ENCODE measurements around the gene PRAMEF1.
"Not testable (repeated sequence)": the region's sequence is repeated elsewhere in the genome, so short reads cannot be mapped to it uniquely, and the experiment has no call there.

PRAMEF1 gene

DNA sequence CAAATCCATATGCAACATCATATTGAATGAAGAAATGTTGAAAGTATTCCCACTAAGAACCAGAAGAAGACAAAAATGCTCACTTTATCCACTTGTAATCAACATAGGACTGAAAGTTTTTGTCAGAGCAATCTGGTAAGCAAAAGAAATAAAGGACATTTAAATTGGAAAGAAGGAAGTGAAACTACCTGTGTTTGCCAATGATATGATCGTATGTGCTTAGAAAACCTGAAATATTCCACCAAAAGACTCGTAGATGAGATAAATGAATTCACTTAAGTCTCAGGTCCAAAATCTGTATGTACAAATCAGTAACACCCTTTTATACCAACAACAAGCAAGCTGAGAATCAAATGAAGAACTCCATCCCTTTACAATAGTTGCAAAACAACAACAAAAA, 8.5 kb downstream of the PRAMEF1 start:
- no peak overlapping the region for H3K4me3 ChIP-seq (ENCODE audit: low read depth, low read length)
- TF ChIP-seq, protein P1, sequence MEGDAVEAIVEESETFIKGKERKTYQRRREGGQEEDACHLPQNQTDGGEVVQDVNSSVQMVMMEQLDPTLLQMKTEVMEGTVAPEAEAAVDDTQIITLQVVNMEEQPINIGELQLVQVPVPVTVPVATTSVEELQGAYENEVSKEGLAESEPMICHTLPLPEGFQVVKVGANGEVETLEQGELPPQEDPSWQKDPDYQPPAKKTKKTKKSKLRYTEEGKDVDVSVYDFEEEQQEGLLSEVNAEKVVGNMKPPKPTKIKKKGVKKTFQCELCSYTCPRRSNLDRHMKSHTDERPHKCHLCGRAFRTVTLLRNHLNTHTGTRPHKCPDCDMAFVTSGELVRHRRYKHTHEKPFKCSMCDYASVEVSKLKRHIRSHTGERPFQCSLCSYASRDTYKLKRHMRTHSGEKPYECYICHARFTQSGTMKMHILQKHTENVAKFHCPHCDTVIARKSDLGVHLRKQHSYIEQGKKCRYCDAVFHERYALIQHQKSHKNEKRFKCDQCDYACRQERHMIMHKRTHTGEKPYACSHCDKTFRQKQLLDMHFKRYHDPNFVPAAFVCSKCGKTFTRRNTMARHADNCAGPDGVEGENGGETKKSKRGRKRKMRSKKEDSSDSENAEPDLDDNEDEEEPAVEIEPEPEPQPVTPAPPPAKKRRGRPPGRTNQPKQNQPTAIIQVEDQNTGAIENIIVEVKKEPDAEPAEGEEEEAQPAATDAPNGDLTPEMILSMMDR (IDR thresholded peaks at IDR 0.05; ENCODE audit: insufficient read depth, low read depth, low read length, missing control alignments), result no peak
- DNase-seq (ENCODE audit: low read depth), result no peak

DNA sequence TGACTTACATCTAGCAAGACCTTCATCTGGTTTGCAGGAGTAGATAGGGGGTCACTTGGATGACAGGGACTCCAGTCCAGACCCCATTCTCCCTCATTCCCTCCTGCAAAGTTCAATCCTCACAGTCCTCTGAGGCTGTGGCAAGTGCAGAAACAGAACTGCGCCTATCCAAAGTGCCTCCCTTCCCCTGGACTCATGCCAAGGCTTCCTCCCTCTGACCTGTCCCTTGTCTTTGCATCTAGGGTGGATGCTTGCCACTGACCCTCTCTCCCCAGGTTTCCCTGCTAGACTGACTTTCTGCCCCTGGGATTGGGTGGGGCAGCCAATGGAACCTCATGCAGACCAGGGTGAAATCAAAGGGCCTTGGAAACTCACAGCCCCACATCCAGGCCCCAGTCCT, 18.7 kb downstream of the PRAMEF1 start:
- TF ChIP-seq, protein P1 (IDR thresholded peaks at IDR 0.05; ENCODE audit: insufficient read depth, low read depth, low read length, missing control alignments), result no peak
- no peak for DNase-seq (ENCODE audit: low read depth)

DNA sequence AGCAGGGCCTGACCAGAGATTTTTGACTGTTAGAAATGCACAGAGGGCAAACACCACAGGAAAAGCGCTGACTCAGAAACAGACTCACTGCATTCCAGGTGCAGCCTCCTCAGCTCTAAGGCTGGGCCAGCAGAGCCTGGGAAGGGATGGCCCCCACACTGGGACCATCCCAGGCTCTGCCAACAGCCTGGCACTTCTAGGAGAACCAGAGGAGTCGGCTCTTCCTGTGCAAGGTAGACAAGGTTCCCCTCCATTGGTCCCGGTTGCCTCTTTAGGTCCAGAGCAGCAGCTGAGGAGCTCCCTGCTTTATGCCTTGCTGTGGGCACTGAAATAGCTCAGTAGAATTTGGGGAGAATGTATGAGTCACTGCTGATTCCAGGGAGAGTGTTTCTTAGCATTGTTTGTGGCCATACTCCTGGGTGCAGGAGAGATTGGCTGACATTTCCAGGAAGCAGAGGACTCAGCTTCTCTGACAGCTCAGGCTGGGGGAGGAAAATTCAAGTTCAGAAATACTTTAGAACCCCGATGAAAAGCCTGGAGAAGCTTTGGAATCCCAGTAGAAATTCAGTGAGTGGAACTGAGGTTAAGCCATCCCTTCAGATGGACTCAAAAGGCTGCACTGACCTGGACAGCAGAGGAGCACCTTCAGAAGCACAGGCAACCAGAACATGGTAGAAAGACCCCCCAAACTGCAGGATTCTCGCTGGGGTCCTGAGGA, 19.7 kb downstream of the PRAMEF1 start:
- H3K4me3 ChIP-seq (ENCODE audit: low read depth, low read length), result no peak overlapping the region
- no peak for DNase-seq (ENCODE audit: low read depth)
- TF ChIP-seq, protein P1 (IDR thresholded peaks at IDR 0.05; ENCODE audit: insufficient read depth, low read depth, low read length, missing control alignments), result no peak

More for the DNA sequence above, 18.7 kb downstream of the PRAMEF1 start:
- no peak overlapping the region for H3K4me3 ChIP-seq (ENCODE audit: low read depth, low read length)

DNA sequence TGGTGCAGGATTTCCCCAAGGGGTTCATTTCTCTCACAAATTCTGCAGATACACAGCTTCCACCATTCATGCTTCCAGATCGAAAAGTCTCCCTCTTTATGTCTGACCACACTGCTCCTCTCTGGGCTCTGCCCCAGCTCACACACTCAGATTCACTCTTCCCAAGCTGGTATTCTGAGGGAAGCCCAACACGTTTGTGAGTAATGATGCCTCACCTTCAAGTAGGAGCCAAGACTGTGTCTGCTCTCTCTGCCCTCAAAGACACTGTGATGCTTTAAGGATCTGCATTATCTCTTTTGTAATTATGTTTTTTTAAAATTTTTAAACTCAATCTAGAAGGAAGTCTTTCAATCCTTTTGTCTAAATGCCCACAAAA, 20.2 kb downstream of the PRAMEF1 start:
- TF ChIP-seq, protein P1 (IDR thresholded peaks at IDR 0.05; ENCODE audit: insufficient read depth, low read depth, low read length, missing control alignments), result no peak
- no peak overlapping the region for H3K4me3 ChIP-seq (ENCODE audit: low read depth, low read length)
- no peak for DNase-seq (ENCODE audit: low read depth)

DNA sequence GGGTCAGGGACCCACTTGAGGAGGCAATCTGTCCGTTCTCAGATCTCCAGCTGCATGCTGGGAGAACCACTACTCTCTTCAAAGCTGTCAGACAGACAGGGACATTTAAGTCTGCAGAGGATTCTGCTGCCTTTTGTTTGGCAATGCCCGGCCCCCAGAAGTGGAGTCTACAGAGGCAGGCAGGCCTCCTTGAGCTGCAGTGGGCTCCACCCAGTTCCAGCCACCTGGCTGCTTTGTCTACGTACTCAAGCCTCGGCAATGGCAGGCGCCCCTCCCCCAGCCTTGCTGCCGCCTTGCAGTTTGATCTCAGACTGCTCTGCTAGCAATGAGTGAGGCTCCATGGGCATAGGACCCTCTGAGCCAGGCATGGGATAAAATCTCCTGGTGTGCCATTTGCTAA, 27.9 kb downstream of the PRAMEF1 start:
- not testable (repeated sequence) for H3K4me3 ChIP-seq (ENCODE audit: low read depth, low read length); DNase-seq (ENCODE audit: low read depth)

DNA sequence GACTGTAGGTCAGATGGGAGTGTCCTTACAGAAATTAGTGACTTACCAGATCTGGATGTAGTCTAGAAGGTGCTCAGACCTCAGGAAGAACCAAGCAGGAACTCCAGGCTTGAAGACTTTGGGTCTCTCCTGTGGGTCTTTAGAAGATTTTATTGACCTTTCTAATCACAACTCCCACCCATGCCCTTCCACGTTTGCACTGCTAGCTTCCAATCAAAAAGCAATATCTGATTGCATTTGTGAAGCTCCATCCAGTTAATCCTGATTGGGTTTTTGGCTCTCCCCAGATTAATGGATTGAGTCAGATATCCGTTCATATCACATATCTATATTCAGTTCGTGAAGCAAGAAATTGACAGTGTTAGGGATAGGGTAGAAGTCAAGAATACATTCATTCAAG, 40.1 kb downstream of the PRAMEF1 start, which contains the start of gene PRAMEF11:
TSS of gene PRAMEF11 (minus strand) at position 101 of the 400 bp plus-strand sequence. CDS start 2,621 bp downstream, outside the sequence.
- DNase-seq (ENCODE audit: low read depth); H3K4me3 ChIP-seq (ENCODE audit: low read depth, low read length): not testable (repeated sequence)

DNA sequence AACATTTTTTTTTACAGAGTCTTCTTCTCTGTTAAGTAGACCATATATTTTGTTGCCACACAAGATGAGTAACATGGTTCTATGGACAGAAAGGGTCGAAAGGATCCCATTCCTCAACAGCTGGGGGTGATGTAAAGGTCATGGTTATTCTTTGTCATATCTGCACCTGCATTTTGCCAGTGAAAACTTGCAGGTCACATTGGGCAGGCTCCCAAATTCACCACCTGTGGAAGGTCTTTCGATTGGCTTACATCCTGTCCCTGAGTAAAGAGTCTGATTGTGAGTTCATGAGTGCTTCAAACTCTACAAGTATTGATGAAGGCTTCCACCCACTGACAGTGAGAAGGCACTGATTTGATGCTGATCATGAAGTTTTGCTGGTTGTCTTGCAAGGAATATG, 42.1 kb downstream of the PRAMEF1 start:
- H3K4me3 ChIP-seq (ENCODE audit: low read depth, low read length); DNase-seq (ENCODE audit: low read depth): not testable (repeated sequence)

Measured in GM12865 (cell line).